Gastrocnemius medialis (tissue), 4 donors: Measurements from ENCODE around the gene SEPTIN10. TPM values are rescaled to one million over a fixed set of nuclear protein-coding genes. Genes with fewer than 3 reads are reported as not detected.

ENCODE experiments used
- ATAC-seq, 2 donors: fragments of 150-250 bp; one replicate each; pipeline ENCODE4 v1.9.1; 2016
- DNase-seq, 2 donors: peaks; one replicate each; pipeline ENCODE4 v3.0.0-alpha.2; 2019
- H3K27ac ChIP-seq, 4 donors: fragments of 200-600 bp; sonication (generic); 1 replicate in 1 of 4; 2 replicates in 3 of 4; pipeline ENCODE4 v1.5.1; 2016 to 2018; ENCODE audit warnings: mild to moderate bottlenecking in 2 of 4, moderate library complexity in 1 of 4
- H3K27me3 ChIP-seq, 3 donors: fragments of 200-600 bp; sonication (generic) in 2 of 3; 1 replicate in 1 of 3; 2 replicates in 2 of 3; pipeline versions ENCODE4 v1.5.1 to v1.6.0; 2016 to 2019; ENCODE audit warnings: mild to moderate bottlenecking in 1 of 3, moderate library complexity in 1 of 3
- H3K36me3 ChIP-seq, 2 donors: fragments of 200-600 bp; sonication (generic) in 1 of 2; one replicate each; pipeline ENCODE4 v1.5.1; 2017 to 2018
- H3K4me1 ChIP-seq, 2 donors: fragments of 200-600 bp; sonication (generic) in 1 of 2; one replicate each; pipeline ENCODE4 v1.5.1; 2016 to 2017; ENCODE audit warnings: mild to moderate bottlenecking in 2 of 2
- H3K4me3 ChIP-seq, 4 donors: fragments of 200-600 bp; sonication (generic) in 3 of 4; 1 replicate in 1 of 4; 2 replicates in 3 of 4; pipeline ENCODE4 v1.5.1; 2016 to 2019; ENCODE audit warnings: mild to moderate bottlenecking in 2 of 4
- H3K9me3 ChIP-seq, 3 donors: fragments of 200-600 bp; sonication (generic) in 2 of 3; 1 replicate in 1 of 3; 2 replicates in 2 of 3; pipeline ENCODE4 v1.5.1; 2016 to 2019
- POLR2A ChIP-seq, 2 donors: fragments of 450-650 bp; IDR thresholded peaks; one replicate each; pipeline ENCODE4 v1.6.1; 2017; ENCODE audit warnings: antibody characterized with exemption in 2 of 2, mild to moderate bottlenecking in 2 of 2, moderate library complexity in 2 of 2
- in situ Hi-C, 4 donors: fragments of 200-750 bp; cut with MboI; loops; one replicate each; pipeline versions ENCODE4 v1.15.0 to v1.8.0; 2017; ENCODE audit warnings: low sequenced_read_pairs in 4 of 4
- intact Hi-C: fragments of 100-400 bp; cut with DNase I; formaldehyde crosslinking; loops from one replicate; pipeline ENCODE4 v1.15.1; 2023; ENCODE audit warnings: low total_unique reads
- total RNA-seq, 4 donors: library from RNA; depleted of rRNA; stranded (reverse); fragments of >200 nt; gene quantifications; one replicate each; pipeline versions ENCODE4 v1.1.0 to v1.2.3, GENCODE V29; 2016
- TF ChIP-seq, protein P1 (sequence below), 5 experiments: fragments of 450-650 bp in 3 of 5; fragments of 200-600 bp in 2 of 5; sonication (generic) in 2 of 5; IDR thresholded peaks in 4 of 5; conservative IDR thresholded peaks in 1 of 5; 1 replicate in 4 of 5; 2 replicates in 1 of 5; pipeline ENCODE4 v1.5.1; 2016 to 2019; ENCODE audit warnings: antibody characterized with exemption in 5 of 5, mild to moderate bottlenecking in 3 of 5, moderate library complexity in 3 of 5

SEPTIN10 gene
- total RNA-seq, 4 donors from 2014 or later = 22.3 to 39.4 (median 29.6) TPM

DNA sequence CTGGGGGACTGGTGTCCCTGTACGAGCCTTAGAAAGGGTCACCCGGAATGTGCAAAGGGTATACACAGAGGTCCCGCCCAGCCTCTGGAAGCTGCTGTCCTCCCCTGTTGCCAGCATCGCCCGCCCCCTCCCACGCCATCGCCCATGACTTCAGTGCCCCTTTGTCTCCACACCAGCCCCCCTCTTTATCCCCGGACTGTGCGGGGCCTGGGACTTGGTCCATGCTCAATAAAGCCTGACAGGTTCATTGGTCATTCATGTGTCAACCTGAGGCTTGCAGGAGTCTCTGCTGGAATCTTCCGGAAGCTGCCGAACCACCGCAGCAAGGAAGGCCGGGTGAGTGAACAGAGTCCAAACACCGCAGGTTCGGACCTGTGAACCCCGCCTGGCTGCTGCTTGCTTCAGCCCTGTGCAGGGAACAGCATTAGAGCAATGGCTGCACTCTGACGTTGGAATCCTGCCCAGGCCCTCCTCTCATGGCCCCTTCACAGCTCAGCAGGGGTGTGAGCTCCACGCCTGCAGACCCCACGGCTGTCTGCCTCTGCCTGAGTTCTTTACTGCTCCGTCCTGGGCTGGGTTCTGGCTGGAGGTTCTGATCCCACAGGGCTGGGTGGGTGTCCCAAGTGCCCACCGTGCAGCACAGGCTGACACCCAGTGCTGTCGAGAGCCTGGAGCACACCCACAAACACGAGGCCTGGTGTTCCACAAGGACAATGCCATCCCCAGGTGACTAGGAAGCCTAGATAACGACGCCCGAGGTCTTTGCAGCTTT is 96.5 kb downstream of the SEPTIN10 start:
- Histone ChIP-seq H3K4me3 (no peak overlapping the region), H3K9me3 (no peaks in the 10 kb centered on the region), H3K36me3 (no peaks in the 10 kb centered on the region), H3K4me1 (peaks cover 5 to 6% of the 10 kb centered on the region in 2 donors), H3K27ac (no peak overlapping the region), H3K27me3 (no peaks in the 10 kb centered on the region)
- intact Hi-C loops (no loop called here), in situ Hi-C loops (loop anchor here in 1 of 4 donors (25.0 kb wide), 1 partner anchor 230 kb away; no protein-coding TSS in a partner anchor)
- TF ChIP-seq, protein P1, sequence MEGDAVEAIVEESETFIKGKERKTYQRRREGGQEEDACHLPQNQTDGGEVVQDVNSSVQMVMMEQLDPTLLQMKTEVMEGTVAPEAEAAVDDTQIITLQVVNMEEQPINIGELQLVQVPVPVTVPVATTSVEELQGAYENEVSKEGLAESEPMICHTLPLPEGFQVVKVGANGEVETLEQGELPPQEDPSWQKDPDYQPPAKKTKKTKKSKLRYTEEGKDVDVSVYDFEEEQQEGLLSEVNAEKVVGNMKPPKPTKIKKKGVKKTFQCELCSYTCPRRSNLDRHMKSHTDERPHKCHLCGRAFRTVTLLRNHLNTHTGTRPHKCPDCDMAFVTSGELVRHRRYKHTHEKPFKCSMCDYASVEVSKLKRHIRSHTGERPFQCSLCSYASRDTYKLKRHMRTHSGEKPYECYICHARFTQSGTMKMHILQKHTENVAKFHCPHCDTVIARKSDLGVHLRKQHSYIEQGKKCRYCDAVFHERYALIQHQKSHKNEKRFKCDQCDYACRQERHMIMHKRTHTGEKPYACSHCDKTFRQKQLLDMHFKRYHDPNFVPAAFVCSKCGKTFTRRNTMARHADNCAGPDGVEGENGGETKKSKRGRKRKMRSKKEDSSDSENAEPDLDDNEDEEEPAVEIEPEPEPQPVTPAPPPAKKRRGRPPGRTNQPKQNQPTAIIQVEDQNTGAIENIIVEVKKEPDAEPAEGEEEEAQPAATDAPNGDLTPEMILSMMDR (IDR thresholded peaks at IDR 0.05 in 4 of 5, conservative IDR thresholded peaks at IDR 0.05 in 1 of 5) = no peak
- no peak for TF ChIP-seq POLR2A (IDR thresholded peaks at IDR 0.05)
- ATAC-seq = no peak
- DNase-seq = no peak

DNA sequence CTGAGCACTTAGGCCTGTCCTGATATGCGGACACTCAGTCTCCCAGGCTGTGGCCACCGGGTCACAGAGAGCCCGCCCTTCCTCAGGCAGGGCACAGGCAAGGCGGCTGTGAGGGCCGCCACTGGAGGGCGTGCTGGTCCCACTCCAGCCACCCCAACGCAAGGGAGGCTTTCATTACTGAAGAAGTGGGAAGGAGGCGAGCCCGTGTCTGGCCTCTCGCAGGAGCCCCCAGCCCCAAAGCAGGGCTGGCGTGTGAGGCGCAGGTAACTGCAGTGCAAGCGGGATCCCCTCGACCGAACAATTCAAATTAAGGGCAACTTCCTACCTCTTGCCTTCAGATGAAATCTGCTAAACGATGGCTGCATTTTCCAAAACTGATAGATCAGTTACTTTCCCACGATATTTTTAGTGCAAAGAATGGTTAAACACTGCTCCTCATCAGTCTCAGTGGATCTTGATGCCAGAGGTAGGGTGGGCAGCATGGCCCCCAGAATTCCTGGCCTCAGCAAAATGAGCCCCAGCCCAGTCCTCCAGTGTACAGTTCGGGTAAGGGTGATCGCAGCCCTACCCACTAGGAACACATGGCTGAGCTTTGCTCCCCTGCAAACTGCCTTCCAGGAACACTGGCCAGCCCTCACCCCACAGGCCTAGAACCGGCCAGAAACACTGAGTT is 97.2 kb downstream of the SEPTIN10 start:
- in situ Hi-C loops = loop anchor here in 1 of 4 donors (25.0 kb wide), 1 partner anchor 229 kb away; no protein-coding TSS in a partner anchor
- TF ChIP-seq POLR2A (IDR thresholded peaks at IDR 0.05) = no peak
- TF ChIP-seq, protein P1 (IDR thresholded peaks at IDR 0.05 in 4 of 5, conservative IDR thresholded peaks at IDR 0.05 in 1 of 5) = peak in 1 of 5 experiments; percentile 29
- DNase-seq = no peak

GRCh38 chr2:109514857-109515256 is 98.9 kb downstream of the SEPTIN10 start:
- no peak for DNase-seq
- intact Hi-C loops = loop anchor here (5.0 kb wide), 1 partner anchor 193 kb away; no protein-coding TSS in a partner anchor
- no peak for ATAC-seq
- Histone ChIP-seq H3K27ac (peak overlapping the region in 1 of 4 donors; percentile 71), H3K4me3 (no peak overlapping the region), H3K4me1 (peaks cover 11 to 19% of the 10 kb centered on the region in 2 donors), H3K36me3 (no peaks in the 10 kb centered on the region), H3K27me3 (no peaks in the 10 kb centered on the region), H3K9me3 (no peaks in the 10 kb centered on the region)
- TF ChIP-seq POLR2A (IDR thresholded peaks at IDR 0.05) = no peak
- TF ChIP-seq, protein P1 (IDR thresholded peaks at IDR 0.05 in 4 of 5, conservative IDR thresholded peaks at IDR 0.05 in 1 of 5) = no peak
- in situ Hi-C loops = loop anchor here in 1 of 4 donors (25.0 kb wide), 1 partner anchor 228 kb away; no protein-coding TSS in a partner anchor

More for the DNA sequence above, 97.2 kb downstream of the SEPTIN10 start:
- no peak for ATAC-seq
- intact Hi-C loops = no loop called here
- Histone ChIP-seq H3K27ac (no peak overlapping the region), H3K4me3 (no peak overlapping the region), H3K27me3 (no peaks in the 10 kb centered on the region), H3K4me1 (peaks cover 5 to 8% of the 10 kb centered on the region in 2 donors), H3K9me3 (no peaks in the 10 kb centered on the region), H3K36me3 (no peaks in the 10 kb centered on the region)

- no peak overlapping the region for H3K4me3 ChIP-seq
Observed at GRCh38 chr2:109513749-109514588, 99.8 kb downstream of the SEPTIN10 start.

More at GRCh38 chr2:109513749-109514588, 99.8 kb downstream of the SEPTIN10 start:
- intact Hi-C loops = loop anchor here (5.0 kb wide), 1 partner anchor 192 kb away; no protein-coding TSS in a partner anchor
- ATAC-seq (peak; percentile 51 to 59), DNase-seq (peak; percentile 43 to 59)
- TF ChIP-seq, protein P1 (IDR thresholded peaks at IDR 0.05 in 4 of 5, conservative IDR thresholded peaks at IDR 0.05 in 1 of 5) = no peak
- no peak for TF ChIP-seq POLR2A (IDR thresholded peaks at IDR 0.05)
- no peaks in the 10 kb centered on the region for H3K36me3 ChIP-seq
- peaks cover 11 to 19% of the 10 kb centered on the region in 2 donors for H3K4me1 ChIP-seq
- in situ Hi-C loops = loop anchor here in 1 of 4 donors (25.0 kb wide), 1 partner anchor 227 kb away; no protein-coding TSS in a partner anchor
- no peaks in the 10 kb centered on the region for H3K27me3 ChIP-seq
- peak overlapping the region in 2 of 4 donors; percentile 71 to 78 for H3K27ac ChIP-seq
- no peaks in the 10 kb centered on the region for H3K9me3 ChIP-seq
